HepG2 (cell line): ENCODE data around the gene STAT6. TPM values are rescaled to one million over a fixed set of nuclear protein-coding genes. Genes with fewer than 3 reads are reported as not detected.
A peak's percentile ranks its signal among the peaks of the same experiment; 100 is the strongest.

Experiments used
- AGO2 ChIP-seq: fragments of 200-400 bp; formaldehyde crosslinking; optimal IDR thresholded peaks from 2 replicates; pipeline ENCODE3; 2017; ENCODE audit warnings: mild to moderate bottlenecking, low read depth, low read length, moderate library complexity
- ELF3 ChIP-seq: IDR thresholded peaks from 2 replicates; pipeline ENCODE4 v1.6.1; 2016; ENCODE audit warnings: missing genetic modification reagents, missing compliant biosample characterization
- GPN1 ChIP-seq: sonication (generic); formaldehyde crosslinking; IDR thresholded peaks from 2 replicates; pipeline ENCODE4 v1.5.1; 2020; ENCODE audit warnings: missing genetic modification reagents, borderline replicate concordance
- KDM5A ChIP-seq: fragments of 200-600 bp; sonication (generic); IDR thresholded peaks from 2 replicates; pipeline ENCODE4 v1.7.0; 2018; ENCODE audit warnings: antibody characterized with exemption, mild to moderate bottlenecking, low read length, borderline replicate concordance
- MATR3 ChIP-seq: sonication (generic); formaldehyde crosslinking; IDR thresholded peaks from 2 replicates; pipeline ENCODE4 v1.4.0; 2020; ENCODE audit warnings: missing genetic modification reagents
- MEIS2 ChIP-seq: sonication (generic); formaldehyde crosslinking; IDR thresholded peaks from 2 replicates; pipeline ENCODE4 v1.9.0; 2021; ENCODE audit warnings: mild to moderate bottlenecking, missing genetic modification reagents
- NKX3-1 ChIP-seq: sonication (generic); formaldehyde crosslinking; IDR thresholded peaks from 2 replicates; pipeline ENCODE4 v1.5.0; 2020; ENCODE audit warnings: missing genetic modification reagents
- PAX8 ChIP-seq: sonication (generic); formaldehyde crosslinking; IDR thresholded peaks from 2 replicates; pipeline ENCODE4 v1.8.0; 2022; ENCODE audit warnings: mild to moderate bottlenecking, missing genetic modification reagents, borderline replicate concordance
- RBAK ChIP-seq: sonication (generic); formaldehyde crosslinking; IDR thresholded peaks from 2 replicates; pipeline ENCODE4 v1.5.1; 2020; ENCODE audit warnings: mild to moderate bottlenecking, missing genetic modification reagents
- RCOR2 ChIP-seq: IDR thresholded peaks from 2 replicates; pipeline ENCODE4 v1.6.1; 2016; ENCODE audit warnings: missing biosample characterization, missing genetic modification reagents
- STAT6 ChIP-seq: sonication (generic); formaldehyde crosslinking; IDR thresholded peaks from 2 replicates; pipeline ENCODE4 v1.4.0; 2020; ENCODE audit warnings: missing genetic modification reagents, mild to moderate bottlenecking, borderline replicate concordance
- SYNCRIP ChIP-seq: fragments of 200-400 bp; formaldehyde crosslinking; IDR thresholded peaks from 2 replicates; pipeline ENCODE4 v1.6.1; 2018; ENCODE audit warnings: mild to moderate bottlenecking, low read depth, low read length; ENCODE audit not compliant: insufficient read depth
- ZKSCAN1 ChIP-seq: fragments of 150-350 bp; IDR thresholded peaks from 2 replicates; pipeline ENCODE4 v1.6.1; 2014; ENCODE audit warnings: low read length
- ZNF235 ChIP-seq: sonication (generic); formaldehyde crosslinking; IDR thresholded peaks from 2 replicates; pipeline ENCODE4 v1.8.1; 2023; ENCODE audit warnings: mild to moderate bottlenecking, missing genetic modification reagents, borderline replicate concordance
- ZNF24 ChIP-seq: fragments of 450-650 bp; IDR thresholded peaks from 2 replicates; pipeline ENCODE4 v1.6.1; 2017; ENCODE audit warnings: antibody characterized with exemption, mild to moderate bottlenecking
- ZNF260 ChIP-seq: sonication (generic); formaldehyde crosslinking; IDR thresholded peaks from 2 replicates; pipeline ENCODE4 v1.4.0; 2020; ENCODE audit warnings: missing genetic modification reagents, low read depth, mild to moderate bottlenecking, borderline replicate concordance
- ZNF329 ChIP-seq: sonication (generic); formaldehyde crosslinking; IDR thresholded peaks from 2 replicates; pipeline ENCODE4 v1.9.0; 2021; ENCODE audit warnings: low read depth, mild to moderate bottlenecking, missing genetic modification reagents
- ZNF350 ChIP-seq: sonication (generic); formaldehyde crosslinking; IDR thresholded peaks from 2 replicates; pipeline ENCODE4 v1.4.0; 2020; ENCODE audit warnings: mild to moderate bottlenecking, low read depth, missing genetic modification reagents, borderline replicate concordance
- ZNF460 ChIP-seq: sonication (generic); formaldehyde crosslinking; IDR thresholded peaks from 2 replicates; pipeline ENCODE4 v1.5.1; 2020; ENCODE audit warnings: missing genetic modification reagents, mild to moderate bottlenecking, borderline replicate concordance
- ZNF496 ChIP-seq: sonication (generic); formaldehyde crosslinking; IDR thresholded peaks from 2 replicates; pipeline ENCODE4 v1.8.1; 2023; ENCODE audit warnings: mild to moderate bottlenecking, moderate library complexity, missing genetic modification reagents; ENCODE audit not compliant: insufficient replicate concordance
- ZNF589 ChIP-seq: sonication (generic); formaldehyde crosslinking; conservative IDR thresholded peaks from 2 replicates; pipeline ENCODE4 v1.8.0; 2022; ENCODE audit warnings: mild to moderate bottlenecking, moderate library complexity, missing genetic modification reagents
- ZNF710 ChIP-seq: sonication (generic); formaldehyde crosslinking; IDR thresholded peaks from 2 replicates; pipeline ENCODE4 v1.5.0; 2020; ENCODE audit warnings: mild to moderate bottlenecking, missing genetic modification reagents, borderline replicate concordance
- ZNF737 ChIP-seq: sonication (generic); formaldehyde crosslinking; IDR thresholded peaks from 2 replicates; pipeline ENCODE4 v1.5.0; 2020; ENCODE audit warnings: missing genetic modification reagents, mild to moderate bottlenecking, borderline replicate concordance
- ZNF768 ChIP-seq: sonication (generic); formaldehyde crosslinking; IDR thresholded peaks from 2 replicates; pipeline ENCODE4 v1.4.0; 2020; ENCODE audit warnings: missing genetic modification reagents
- ZNF788 ChIP-seq: sonication (generic); formaldehyde crosslinking; IDR thresholded peaks from 2 replicates; pipeline ENCODE4 v1.5.0; 2020; ENCODE audit warnings: mild to moderate bottlenecking, missing genetic modification reagents, borderline replicate concordance
- ZSCAN25 ChIP-seq: sonication (generic); formaldehyde crosslinking; IDR thresholded peaks from 2 replicates; pipeline ENCODE4 v1.8.0; 2022; ENCODE audit warnings: mild to moderate bottlenecking, missing genetic modification reagents
- polyA plus RNA-seq, 8 experiments: library from polyadenylated mRNA; depleted of rRNA in 3 of 8; stranded (reverse) in 7 of 8; unstranded in 1 of 8; fragments of >200 nt; fragmentation: Illumina TruSeq in 4 of 8; extraction: Trizol in 4 of 8; gene quantifications; 2 replicates each; pipeline versions ENCODE4 v1.2.1 to v1.2.3, GENCODE V29; 2011 to 2016; ENCODE audit warnings: low read depth in 4 of 8, missing spikeins in 1 of 8, mixed read lengths in 1 of 8; ENCODE audit not compliant: insufficient read depth in 1 of 8
- total RNA-seq, 5 experiments: library from RNA; depleted of rRNA; stranded (reverse); fragments of >200 nt; fragmentation: Illumina TruSeq; extraction: Trizol; gene quantifications; 2 replicates each; pipeline ENCODE4 v1.2.3, GENCODE V29; 2016; ENCODE audit warnings: low read depth in 1 of 5

The STAT6 gene
- total and polyA plus RNA-seq, 2 of the 13 experiments (the other 11 are each of a cell fraction or from before 2014, with no cell fraction given) = 28.0 to 62.2 TPM

- TF ChIP-seq ZNF737 (CRISPR knock-in tag) (0 out of 2 replicates have a peak, but pooled peaks have one; percentile 40), GPN1 (CRISPR knock-in tag) (no peak), PAX8 (CRISPR knock-in tag) (peak; percentile 26; the same call in 1 of the 2 replicates), ZNF788 (CRISPR knock-in tag) (peak; percentile 44; the same call in 1 of the 2 replicates), ZNF350 (CRISPR knock-in tag) (peak; percentile 53; the same call in 1 of the 2 replicates), ZNF710 (CRISPR knock-in tag) (0 out of 2 replicates have a peak, but pooled peaks have one; percentile 14), ZNF235 (no peak), ZNF329 (CRISPR knock-in tag) (0 out of 2 replicates have a peak, but pooled peaks have one; percentile 65), ELF3 (CRISPR knock-in tag) (peak; percentile 22; the same call in 1 of the 2 replicates), MEIS2 (no peak), ZNF768 (CRISPR knock-in tag) (no peak), ZKSCAN1 (no peak), ZNF460 (CRISPR knock-in tag) (no peak), RCOR2 (CRISPR knock-in tag) (no peak), KDM5A (peak; percentile 75; the same call in 1 of the 2 replicates), MATR3 (CRISPR knock-in tag) (no peak), ZNF260 (CRISPR knock-in tag) (no peak), SYNCRIP (no peak), ZNF589 (CRISPR knock-in tag) (no peak; the same call in 1 of the 2 replicates), ZSCAN25 (0 out of 2 replicates have a peak, but pooled peaks have one; percentile 15), NKX3-1 (CRISPR knock-in tag) (no peak), RBAK (no peak), AGO2 (peak; percentile 82), STAT6 (CRISPR knock-in tag) (no peak), ZNF496 (CRISPR knock-in tag) (no peak), ZNF24 (no peak)
Measured at GRCh38 chr12:57127726-57128518, 16.8 kb upstream of the STAT6 start, which contains the start of gene LRP1 (continued).
